Left kidney (tissue), 2 donors: ENCODE data around the gene STX3. TPM values are rescaled to one million over a fixed set of nuclear protein-coding genes. Genes with fewer than 3 reads are reported as not detected.
"Not testable (repeated sequence)": the region's sequence is repeated elsewhere in the genome, so short reads cannot be mapped to it uniquely, and the experiment has no call there.

Experiments used
- DNase-seq: peaks from one replicate; pipeline ENCODE4 v3.0.0-alpha.2; 2013
- polyA plus RNA-seq: library from polyadenylated mRNA; unstranded; fragments of 120-200 nt; gene quantifications from one replicate; pipeline ENCODE4 v1.2.1, GENCODE V29; 2013; ENCODE audit not compliant: insufficient read length

Gene STX3
- polyA plus RNA-seq, 1 donor, result 78.8 TPM

DNA sequence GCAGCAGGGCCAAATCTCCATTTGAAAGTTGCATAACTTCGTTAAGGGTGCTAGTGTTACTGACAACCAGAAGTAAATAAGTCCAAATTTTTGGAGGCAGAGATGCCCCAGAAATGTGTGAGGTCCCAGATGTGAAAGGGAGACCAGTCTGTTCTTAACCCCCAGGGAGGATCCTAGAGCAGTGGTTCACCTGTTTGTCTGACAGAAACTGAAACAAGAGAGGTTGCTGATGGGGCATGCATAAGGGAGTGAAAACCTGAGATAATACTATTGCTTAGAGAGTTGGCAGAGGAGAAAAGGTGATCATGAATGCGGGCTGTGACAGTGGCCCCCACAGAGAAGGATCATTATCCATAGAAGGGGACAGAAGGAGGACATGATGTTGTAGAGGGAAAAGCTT lies 86.3 kb downstream of the STX3 start:
- no peak for DNase-seq

DNA sequence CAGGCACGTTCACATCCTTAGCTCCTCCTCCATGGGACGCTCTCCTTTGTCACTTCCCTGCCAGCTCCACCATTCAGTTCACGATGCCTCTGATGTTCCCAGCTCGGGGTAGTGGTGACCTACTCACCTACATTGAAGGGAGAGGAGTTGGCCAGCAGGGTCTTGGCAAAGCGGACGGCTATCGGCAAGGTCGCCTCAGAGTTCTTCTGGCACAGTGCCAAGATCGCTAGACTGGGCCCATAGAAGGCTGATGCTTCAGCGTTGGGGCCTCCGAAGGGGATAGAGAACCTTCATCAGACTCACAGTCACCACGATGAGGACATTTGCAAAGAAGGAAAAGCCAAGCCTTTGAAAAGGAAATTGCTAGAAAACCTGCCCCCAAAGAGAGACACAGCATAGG lies 87.1 kb downstream of the STX3 start:
- DNase-seq, result no peak

- no peak for DNase-seq
Observed at GRCh38 chr11:59845399-59845798, 90.2 kb downstream of the STX3 start, which contains the start of gene CBLIF. TSS of gene CBLIF (minus strand) at chr11:59845499. CDS start at chr11:59845453, 46 bp downstream.

DNA sequence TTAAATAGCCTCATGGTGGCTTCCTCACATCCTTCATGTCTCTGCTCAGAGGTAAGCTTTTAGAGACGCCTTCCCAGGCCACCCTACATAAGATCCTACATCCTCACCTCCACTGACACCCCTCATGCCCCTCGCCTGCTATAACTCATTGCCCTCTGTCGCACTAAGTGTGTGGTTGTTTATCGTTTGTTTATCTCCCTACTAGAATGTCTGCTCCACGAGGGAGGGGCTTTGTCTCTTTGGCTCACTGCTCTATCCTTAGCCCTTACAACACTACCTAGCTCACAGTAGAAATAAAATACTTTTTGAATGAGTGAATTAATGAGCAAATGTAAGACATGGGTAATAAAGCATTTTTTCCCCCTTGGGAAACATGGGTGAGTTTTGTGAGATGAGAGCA lies 91.4 kb downstream of the STX3 start:
- DNase-seq, result no peak

GRCh38 chr11:59847626-59848025 lies 92.5 kb downstream of the STX3 start:
- no peak for DNase-seq

- DNase-seq, result not testable (repeated sequence)
Observed at GRCh38 chr11:59848439-59848838, 93.3 kb downstream of the STX3 start.

DNA sequence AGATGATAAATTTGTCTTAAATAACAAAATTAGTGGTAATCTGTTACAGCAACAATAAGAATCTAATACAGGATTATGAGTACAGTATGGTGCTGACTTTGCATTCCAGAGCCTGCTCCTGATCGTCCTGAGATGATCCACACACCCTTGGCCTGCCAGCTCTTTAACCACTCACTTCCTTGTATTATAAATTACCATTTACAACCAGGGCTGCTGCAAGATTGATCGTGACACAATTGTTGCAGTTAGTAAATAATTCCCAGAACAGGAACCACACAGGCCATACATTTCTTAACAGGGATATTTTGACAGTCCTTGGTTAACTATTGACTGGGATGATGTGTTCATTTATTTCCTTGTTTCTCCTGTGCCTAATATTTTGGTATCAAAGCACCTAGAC lies 94.0 kb downstream of the STX3 start:
- DNase-seq, result peak; percentile 0

- DNase-seq, result not testable (repeated sequence)
Observed at GRCh38 chr11:59849551-59849950, 94.4 kb downstream of the STX3 start.

DNA sequence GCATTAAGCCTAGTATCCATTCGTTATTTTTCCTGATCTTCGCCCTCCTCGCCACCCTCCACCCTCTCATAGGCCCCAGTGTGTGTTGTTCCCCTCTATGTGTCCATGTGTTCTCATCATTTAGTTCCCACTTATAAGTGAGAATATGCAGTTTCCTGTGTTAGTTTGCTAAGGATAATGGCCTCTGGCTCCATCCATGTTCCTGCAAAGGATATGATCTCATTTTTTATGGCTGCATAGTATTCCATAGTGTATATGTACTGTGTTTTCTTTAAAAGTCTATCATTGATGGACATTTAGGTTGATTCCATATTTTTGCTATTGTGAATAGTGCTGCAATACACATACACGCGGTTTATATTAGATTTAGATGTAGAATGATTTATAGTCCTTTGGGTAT lies 96.2 kb downstream of the STX3 start:
- not testable (repeated sequence) for DNase-seq

GRCh38 chr11:59854871-59855270 lies 99.7 kb downstream of the STX3 start:
- DNase-seq, result no peak

Other genes with a start within 250 kb of the STX3 start
- 0.07 TPM for gene OR4D9, start 243.8 kb upstream of the STX3 start, polyA plus RNA-seq
- 61.6 TPM for gene OSBP, start 139.6 kb upstream of the STX3 start, polyA plus RNA-seq
- gene PATL1, start 86.3 kb upstream of the STX3 start, polyA plus RNA-seq, result 55.0 TPM
- not detected for gene OR10V1, start 41.5 kb upstream of the STX3 start, polyA plus RNA-seq
- gene MRPL16, start 55.4 kb downstream of the STX3 start, polyA plus RNA-seq, result 60.4 TPM
- 0.20 TPM for gene CBLIF, start 90.1 kb downstream of the STX3 start, polyA plus RNA-seq
- not detected for gene TCN1, start 111.1 kb downstream of the STX3 start, polyA plus RNA-seq
- not detected for gene OOSP3, start 123.4 kb downstream of the STX3 start, polyA plus RNA-seq
- 0.35 TPM for gene OOSP1, start 183.1 kb downstream of the STX3 start, polyA plus RNA-seq
- 0.33 TPM for gene OOSP4A, start 208.7 kb downstream of the STX3 start, polyA plus RNA-seq